Activated CD4-positive, alpha-beta T cell treated with anti-CD3 and anti-CD28 coated beads for 24 hours (primary cell): ENCODE data around the gene RNU6-1.

Experiments
- DNase-seq, 2 donors: peaks; one replicate each; pipeline ENCODE4 v3.0.0-alpha.2; 2020; ENCODE audit warnings: low read depth in 2 of 2

The RNU6-1 gene

GRCh38 chr15:67857220-67857619, 17.4 kb upstream of the RNU6-1 start:
- DNase-seq, result no peak

GRCh38 chr15:67855842-67856241, 16.0 kb upstream of the RNU6-1 start:
- no peak for DNase-seq

DNA sequence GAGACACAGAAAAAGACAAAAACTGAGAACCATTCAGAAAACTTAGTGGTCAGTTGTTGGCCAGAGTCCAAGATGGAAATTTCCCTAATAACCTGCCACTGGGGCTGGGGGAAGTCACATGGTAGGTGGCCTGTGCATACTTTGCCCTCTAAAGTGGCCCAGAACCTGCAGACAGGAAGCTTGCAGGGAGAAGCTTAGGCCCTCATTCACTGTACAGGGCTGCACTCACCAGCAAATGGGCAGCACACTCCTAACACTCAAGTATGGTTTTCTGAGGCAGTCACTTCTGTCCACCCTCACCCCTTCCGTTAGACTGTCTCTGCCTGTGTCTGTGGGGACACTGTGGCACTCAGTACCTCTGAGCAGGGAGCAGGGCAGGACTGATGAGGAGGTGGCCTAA, 14.5 kb upstream of the RNU6-1 start:
- DNase-seq, result no peak

DNA sequence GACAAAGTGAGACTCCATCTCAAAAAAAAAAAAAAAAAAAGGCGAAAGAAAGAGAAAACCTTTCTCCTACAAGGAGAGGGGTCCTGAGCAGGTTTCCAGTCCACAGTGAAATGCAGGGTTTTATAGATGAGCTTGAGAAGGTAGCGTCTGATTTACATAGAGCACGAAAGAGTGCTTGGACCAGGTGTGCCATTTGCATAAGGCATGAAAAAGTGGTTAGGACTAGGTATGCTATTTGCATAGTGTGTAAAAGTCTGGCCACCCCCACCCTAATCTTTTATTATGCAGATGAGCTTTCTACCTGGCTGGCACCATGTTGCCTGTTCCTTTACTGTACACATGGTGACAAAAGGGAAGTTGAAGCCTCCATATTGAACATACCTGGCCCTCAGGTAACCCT, 13.6 kb upstream of the RNU6-1 start:
- DNase-seq, result no peak

GRCh38 chr15:67852418-67852817, 12.6 kb upstream of the RNU6-1 start:
- DNase-seq, result no peak

DNA sequence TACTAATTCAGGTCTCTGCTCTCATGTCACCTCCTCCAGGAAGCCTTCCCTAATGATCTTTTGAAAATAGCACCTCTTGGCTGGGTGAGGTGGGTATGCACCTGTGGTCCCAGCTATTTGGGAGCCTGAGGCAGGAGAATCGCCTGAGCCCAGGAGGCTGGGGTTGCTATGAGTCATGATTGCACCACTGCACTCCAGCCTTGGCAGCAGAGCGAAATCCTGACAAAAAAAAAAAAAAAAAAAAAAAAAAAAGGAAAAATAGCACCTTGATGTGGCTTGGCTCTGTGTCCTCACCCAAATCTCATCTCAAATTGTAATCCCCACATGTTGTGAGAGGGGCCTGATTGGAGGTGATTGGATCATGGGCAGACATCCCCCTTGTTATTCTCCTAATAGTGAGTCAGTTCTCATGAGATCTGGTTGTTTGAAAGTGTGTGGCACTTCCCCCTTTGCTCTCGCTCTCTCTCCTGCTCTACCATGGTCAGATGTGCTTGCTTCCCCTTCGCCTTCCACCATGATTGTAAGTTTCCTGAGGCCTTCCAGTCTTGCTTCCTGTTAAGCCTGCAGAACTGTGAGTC, 11.2 kb upstream of the RNU6-1 start:
- DNase-seq, result no peak

DNA sequence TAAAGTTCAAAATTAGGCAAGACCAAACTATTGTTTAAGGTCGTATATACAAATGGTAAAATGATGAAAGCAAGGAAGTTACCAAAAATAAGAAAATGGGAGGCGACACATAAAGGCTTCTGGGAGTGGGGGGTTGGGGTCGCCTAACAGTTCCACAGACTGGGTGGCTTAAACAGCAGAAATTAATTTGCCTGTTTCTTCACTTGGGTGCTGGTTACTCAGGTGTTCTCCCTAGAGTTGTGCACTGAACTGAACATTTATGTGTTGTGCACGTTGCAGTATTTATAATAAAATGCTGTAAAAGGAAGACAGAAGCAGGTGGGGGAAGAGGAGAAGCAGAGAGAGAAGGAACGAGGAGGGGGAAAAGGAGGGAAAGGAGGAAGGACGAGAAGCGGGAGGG, 10.5 kb upstream of the RNU6-1 start:
- DNase-seq, result no peak

DNA sequence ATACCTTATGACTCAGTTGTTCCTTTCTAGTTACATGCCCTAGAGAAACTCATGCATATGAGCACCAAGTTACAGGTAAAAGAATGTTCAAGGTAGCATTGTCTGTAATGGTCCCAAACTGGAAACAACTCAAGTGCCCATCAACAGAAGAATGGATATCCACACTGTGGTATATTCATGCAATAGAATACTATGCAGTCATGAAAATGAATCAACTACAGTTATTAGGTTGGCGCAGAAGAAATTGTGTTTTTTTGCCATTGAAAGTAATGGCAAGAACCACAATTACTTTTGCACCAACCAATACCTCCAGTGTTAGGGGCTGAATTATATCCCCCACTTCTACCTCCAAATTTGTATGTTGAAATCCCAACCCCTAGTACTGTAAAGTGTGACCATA, 9.7 kb upstream of the RNU6-1 start:
- DNase-seq, result no peak

DNA sequence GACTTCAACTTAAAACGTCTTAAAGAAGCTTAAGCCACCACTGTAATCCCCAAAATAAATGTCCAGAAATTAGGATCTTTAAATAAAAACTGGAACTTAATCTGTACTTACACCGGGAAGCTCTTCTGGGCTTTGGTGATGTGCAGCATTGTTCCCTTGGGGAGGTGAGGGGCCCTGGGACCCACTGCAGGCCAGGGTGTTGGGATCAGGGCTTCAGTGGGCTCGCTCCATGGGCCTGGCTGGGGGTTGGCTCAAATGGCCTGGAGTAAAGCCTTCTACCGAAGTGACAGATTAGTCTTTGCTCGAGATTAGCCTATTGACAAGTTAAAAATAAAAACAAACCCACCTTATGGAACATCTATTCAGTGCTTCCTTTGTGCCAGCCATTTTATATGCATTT, 6.1 kb upstream of the RNU6-1 start:
- DNase-seq, result no peak

DNA sequence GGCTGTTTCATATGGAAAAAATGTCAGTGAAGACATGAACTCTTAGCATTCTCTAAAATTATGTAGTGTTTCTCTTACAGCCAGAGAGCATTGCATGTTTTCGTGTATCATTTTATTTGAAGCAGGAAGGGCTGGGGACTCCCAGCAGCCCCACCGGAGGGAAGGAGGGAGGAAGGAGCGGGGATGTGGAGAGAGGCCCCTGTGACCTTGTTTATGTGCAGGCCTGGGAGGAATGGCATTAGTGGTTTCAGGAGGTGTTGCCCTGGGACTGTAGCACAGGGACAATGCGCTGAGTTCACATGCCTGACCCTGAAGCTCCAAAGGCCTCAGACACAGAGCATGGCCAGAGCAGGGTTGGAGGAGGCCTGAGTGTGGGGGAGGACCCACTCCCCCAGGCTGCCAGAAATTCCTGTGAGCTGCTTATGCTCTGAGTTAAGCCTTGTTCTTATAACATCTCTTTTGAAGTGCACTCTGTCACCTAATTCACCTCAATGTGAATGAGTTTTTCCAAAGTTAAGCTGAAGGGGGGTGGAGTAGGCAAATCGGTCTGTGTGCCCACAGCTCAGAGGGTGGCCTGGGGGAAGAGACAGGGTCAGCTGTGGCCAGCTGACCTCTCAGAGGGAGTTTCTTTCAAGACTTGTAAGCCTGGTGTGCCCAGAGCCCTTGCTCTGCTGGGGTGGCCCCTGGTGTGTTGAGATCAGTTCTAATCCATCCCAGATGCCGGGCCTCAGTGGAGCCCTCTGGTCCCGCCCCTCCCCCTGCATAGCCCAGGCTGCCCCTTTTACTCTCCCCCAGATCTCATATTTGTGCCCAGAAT, 3.9 kb upstream of the RNU6-1 start:
- no peak for DNase-seq

DNA sequence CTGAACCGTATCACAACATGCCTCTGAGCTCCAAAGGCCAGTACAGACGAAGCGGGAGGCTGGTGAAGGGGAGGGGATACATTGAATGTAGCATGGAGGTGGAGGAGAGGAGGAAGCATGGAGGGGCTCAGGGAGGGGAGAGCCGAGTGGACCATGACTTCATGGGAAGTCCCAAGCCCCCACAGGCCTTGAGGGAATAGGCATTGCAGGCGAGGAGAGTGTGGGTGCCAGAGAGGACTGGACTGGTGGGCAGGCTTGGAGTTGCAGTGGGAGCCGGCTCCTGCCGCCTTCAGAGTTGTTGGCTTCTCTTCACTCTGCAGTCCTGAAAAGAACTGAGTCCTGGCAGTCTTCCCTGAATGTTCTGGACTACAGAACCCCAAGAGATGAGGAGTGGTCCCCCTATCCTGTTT, 3.3 kb upstream of the RNU6-1 start:
- DNase-seq, result no peak

DNA sequence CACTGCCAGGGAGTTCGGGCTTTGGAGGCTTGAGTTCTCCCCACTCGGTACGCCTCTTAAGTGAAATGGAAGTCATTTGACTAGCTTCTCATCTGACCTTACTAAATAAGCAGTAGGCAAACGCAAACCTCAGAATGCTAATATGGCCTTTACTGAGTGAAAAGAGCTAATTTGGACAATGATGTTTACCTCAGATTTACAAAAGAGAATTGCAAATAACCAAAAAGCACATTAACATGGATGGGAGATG, 1.6 kb upstream of the RNU6-1 start:
- DNase-seq, result no peak

DNA sequence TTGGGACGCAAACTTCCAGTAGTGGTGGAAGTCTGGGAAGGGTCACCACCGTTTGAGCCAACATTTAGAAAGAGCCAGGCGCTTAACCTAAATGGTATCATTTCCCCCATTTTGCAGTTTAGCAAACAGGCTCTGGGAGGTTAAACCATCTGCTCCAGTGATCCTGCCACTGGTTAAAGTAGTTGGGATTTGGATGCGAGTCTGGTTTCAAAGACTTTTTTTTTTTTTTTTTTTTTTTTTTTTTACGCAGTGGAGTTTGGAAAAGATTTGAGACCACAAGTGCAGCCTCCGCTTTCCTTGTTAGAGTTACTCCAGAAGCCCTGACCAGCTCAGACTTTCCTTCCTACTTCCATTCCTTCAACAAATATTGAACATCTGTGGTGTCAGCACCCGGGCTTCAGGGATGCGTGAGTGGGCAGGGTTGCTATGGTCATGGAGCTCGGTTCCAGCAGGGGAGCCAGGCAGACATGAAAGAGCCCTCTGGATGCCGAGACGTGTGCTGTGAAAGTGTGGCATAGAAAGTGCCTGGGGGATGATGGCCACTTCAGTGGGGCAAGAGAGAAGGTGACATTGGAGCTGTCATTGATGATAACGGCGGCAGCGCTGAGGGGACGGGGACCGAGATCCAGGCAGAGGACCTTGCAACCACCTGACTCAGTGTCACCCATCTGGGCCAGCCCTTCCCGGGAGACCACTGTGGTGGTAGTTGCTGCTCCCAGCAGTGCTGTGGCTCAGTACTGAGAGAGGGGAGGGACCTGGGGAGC, 1.1 kb upstream of the RNU6-1 start:
- no peak for DNase-seq

GRCh38 chr15:67839499-67839928, 331 bp downstream of the RNU6-1 start:
- no peak for DNase-seq

DNA sequence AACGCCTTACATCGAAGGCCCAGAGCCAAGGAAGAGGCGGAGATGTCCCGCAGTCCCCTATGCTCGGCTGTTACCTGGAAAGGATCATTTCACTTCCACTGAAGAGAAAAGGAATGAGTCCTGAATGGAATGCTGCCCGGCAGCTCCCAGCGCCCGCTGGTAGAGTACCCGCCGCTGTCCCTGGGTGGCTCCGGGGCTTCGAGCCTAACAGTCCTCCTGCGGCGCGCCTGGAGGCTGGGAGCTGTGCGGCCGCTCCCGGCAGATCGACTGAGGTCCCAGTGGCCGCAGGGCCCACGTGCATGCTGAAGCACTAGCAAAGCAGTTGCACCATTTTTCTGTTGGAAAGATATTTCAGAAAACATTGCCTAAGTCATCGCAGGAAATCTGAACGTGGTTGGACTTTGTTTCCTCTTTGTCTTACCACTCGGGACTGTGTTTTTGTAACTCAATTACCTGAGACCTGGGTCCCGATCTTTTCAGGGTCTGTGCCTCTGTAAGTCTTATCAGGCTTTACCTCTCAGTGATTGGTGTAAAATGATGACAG, 984 bp downstream of the RNU6-1 start:
- no peak for DNase-seq

DNA sequence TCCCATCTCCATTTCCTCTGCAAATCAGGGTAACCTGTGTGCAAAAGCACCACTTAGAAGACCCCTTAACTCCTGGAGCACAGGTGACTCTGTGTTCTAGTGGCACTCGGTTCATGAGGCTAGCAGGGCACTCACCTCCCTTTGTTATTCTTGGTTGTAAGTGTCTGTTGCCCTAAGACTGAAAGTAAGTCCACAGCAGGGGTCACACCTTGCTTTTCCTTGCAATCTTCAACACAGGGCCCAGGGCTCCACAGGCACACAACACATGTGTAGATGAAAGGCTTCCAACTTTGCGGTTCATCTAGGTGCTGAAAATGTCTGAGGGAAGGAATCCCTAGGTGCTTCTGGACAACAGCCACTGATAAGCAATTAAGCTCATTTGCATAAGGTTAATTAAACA, 2.9 kb downstream of the RNU6-1 start:
- no peak for DNase-seq

- DNase-seq, result peak in 1 of 2 donors; percentile 44
Measured at GRCh38 chr15:67836477-67836876, 3.4 kb downstream of the RNU6-1 start.

DNA sequence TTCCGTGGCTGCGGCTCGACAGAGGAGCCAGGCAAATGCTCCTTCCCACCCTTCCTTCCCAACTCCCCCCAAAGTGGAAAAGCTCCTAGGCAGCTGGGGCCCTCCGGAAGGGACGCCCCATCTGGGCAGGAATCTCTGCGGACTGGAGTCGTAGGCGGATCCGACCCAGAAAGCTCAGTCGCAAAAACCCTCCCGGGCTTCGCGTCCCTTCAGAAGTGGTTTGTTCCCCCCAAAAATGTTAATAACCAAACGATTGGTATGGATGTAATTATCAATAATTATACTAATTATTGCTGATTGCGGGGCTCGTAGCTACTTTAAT, 3.8 kb downstream of the RNU6-1 start:
- DNase-seq, result no peak

- DNase-seq, result no peak
Measured at GRCh38 chr15:67835297-67836133, 4.3 kb downstream of the RNU6-1 start.

DNA sequence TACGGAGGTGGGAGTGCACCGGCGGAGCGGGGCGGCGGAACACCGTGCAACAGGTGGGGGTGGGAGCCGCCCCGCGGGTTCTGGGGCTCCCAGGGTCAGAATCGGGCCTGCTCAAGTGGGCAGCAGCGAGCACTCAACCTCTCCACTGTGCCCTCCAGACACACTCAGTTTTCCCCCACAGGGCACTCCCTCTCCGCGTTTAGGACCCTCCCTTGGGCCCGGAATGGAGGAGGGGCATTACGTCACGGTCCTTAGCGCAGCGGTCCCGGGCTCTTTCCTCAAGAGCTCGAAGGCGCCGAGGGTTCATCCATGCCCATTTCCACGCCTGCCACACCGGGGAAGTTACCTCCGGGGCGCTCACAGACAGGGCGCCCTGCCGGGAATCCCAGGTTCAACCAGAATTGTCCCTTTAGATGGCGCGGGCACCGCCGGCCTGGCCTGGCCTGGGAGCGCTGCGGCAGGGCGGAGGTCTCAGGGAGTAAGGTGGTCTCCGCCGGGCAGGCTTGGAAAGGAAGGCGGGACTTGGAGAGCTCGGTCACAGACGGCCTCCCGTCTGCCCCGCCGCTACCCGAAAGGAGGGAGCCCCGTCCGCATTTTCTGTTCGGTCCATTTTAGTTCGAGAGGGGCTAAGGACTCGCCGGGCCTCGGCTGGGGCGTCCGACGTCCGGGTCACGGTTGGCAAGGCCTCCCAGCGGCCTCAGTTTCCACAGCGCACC, 5.1 kb downstream of the RNU6-1 start:
- DNase-seq, result no peak

- DNase-seq, result no peak
Measured at GRCh38 chr15:67833710-67834511, 5.9 kb downstream of the RNU6-1 start.
